IMR-90 (cell line): ENCODE data around the gene SLC2A11. TPM values are rescaled to one million over a fixed set of nuclear protein-coding genes. Genes with fewer than 3 reads are reported as not detected.

Experiments used
- ATAC-seq: fragments of 200-7000 bp; cut with Tn5 transposase; 2 replicates; pipeline ENCODE4 v1.9.1; 2020; ENCODE audit warnings: low read depth, mild to moderate bottlenecking, moderate library complexity
- BruUV-seq: library from RNA; stranded (reverse); fragments of 400-500 nt; replicated peaks from 2 replicates; lab custom pipeline; 2021; lab: Mats Ljungman, UMichigan
- CTCF ChIA-PET: fragments of 300-600 bp; formaldehyde crosslinking; extraction: SDS; loops from one replicate; lab custom pipeline; 2021; ENCODE audit warnings: antibody characterized with exemption; lab: Yijun Ruan, JAX
- POLR2A ChIA-PET: fragments of 300-600 bp; sonication (Branson Sonifier 250); formaldehyde crosslinking; loops from one replicate; lab custom pipeline; 2022; ENCODE audit warnings: antibody characterized with exemption; ENCODE audit not compliant: unreplicated experiment; lab: Charles Lee
- DNase-seq: peaks from one replicate; pipeline ENCODE4 v3.0.0; 2013
- H2AFZ ChIP-seq: replicated peaks from 2 replicates; pipeline ENCODE3; 2013; ENCODE audit warnings: low read length, mild to moderate bottlenecking; ENCODE audit not compliant: poor library complexity
- H2AK5ac ChIP-seq: 2 replicates; pipeline ENCODE4 v1.6.1; 2013; ENCODE audit warnings: low read depth, low read length, inconsistent platforms
- H2AK9ac ChIP-seq: replicated peaks from 2 replicates; pipeline ENCODE3; 2013; ENCODE audit warnings: mild to moderate bottlenecking, low read depth, low read length, moderate library complexity; ENCODE audit not compliant: poor library complexity
- H2BK120ac ChIP-seq: 2 replicates; pipeline ENCODE4 v1.6.1; 2013; ENCODE audit warnings: low read depth, low read length, inconsistent platforms
- H2BK15ac ChIP-seq: 3 replicates; pipeline ENCODE4 v1.6.1; 2013; ENCODE audit warnings: low read depth, low read length, inconsistent platforms
- H2BK20ac ChIP-seq: 2 replicates; pipeline ENCODE4 v1.6.1; 2013; ENCODE audit warnings: low read depth, mild to moderate bottlenecking, inconsistent platforms, low read length, moderate library complexity
- H2BK5ac ChIP-seq: 2 replicates; pipeline ENCODE4 v1.6.1; 2013; ENCODE audit warnings: mild to moderate bottlenecking, low read depth, low read length, inconsistent platforms; ENCODE audit not compliant: poor library complexity, severe bottlenecking
- H3K14ac ChIP-seq: replicated peaks from 2 replicates; pipeline ENCODE4 v1.6.1; 2013; ENCODE audit warnings: low read depth, low read length, inconsistent platforms
- H3K18ac ChIP-seq: 2 replicates; pipeline ENCODE4 v1.6.1; 2013; ENCODE audit warnings: low read depth, low read length, control low read depth
- H3K23ac ChIP-seq: 2 replicates; pipeline ENCODE4 v1.6.1; 2013; ENCODE audit warnings: low read depth, low read length, inconsistent platforms
- H3K27ac ChIP-seq: 2 replicates; pipeline ENCODE4 v1.5.1; 2013; ENCODE audit warnings: mild to moderate bottlenecking, control low read depth, low read length; ENCODE audit not compliant: insufficient read depth
- H3K27me3 ChIP-seq: 2 replicates; pipeline ENCODE4 v1.6.1; 2013; ENCODE audit warnings: low read length; ENCODE audit not compliant: control insufficient read depth, insufficient read depth
- H3K36me3 ChIP-seq: 2 replicates; pipeline ENCODE4 v1.6.1; 2013; ENCODE audit warnings: low read length, mixed read lengths; ENCODE audit not compliant: control insufficient read depth, insufficient read depth
- H3K4ac ChIP-seq: 2 replicates; pipeline ENCODE4 v1.6.1; 2013; ENCODE audit warnings: low read depth, low read length, inconsistent platforms
- H3K4me1 ChIP-seq: 2 replicates; pipeline ENCODE4 v1.6.1; 2013; ENCODE audit warnings: low read length, mixed read lengths; ENCODE audit not compliant: control insufficient read depth, insufficient read depth
- H3K4me2 ChIP-seq: 2 replicates; pipeline ENCODE4 v1.6.1; 2013; ENCODE audit warnings: low read depth, mild to moderate bottlenecking, control low read depth, low read length, moderate library complexity
- H3K4me3 ChIP-seq: 2 replicates; pipeline ENCODE4 v1.5.1; 2013; ENCODE audit warnings: low read depth, mild to moderate bottlenecking, control low read depth, low read length, moderate library complexity; ENCODE audit not compliant: insufficient read depth
- H3K56ac ChIP-seq: 2 replicates; pipeline ENCODE4 v1.6.1; 2013; ENCODE audit warnings: low read length, inconsistent platforms; ENCODE audit not compliant: insufficient read depth; ENCODE audit errors: extremely low read depth
- H3K79me1 ChIP-seq, 2 experiments: 2 replicates each; pipeline ENCODE4 v1.6.1; 2013; ENCODE audit warnings: low read length in 2 of 2, inconsistent platforms in 1 of 2, low read depth in 1 of 2
- H3K9ac ChIP-seq: 2 replicates; pipeline ENCODE4 v1.6.1; 2013; ENCODE audit warnings: low read depth, low read length, control low read depth
- H3K9me1 ChIP-seq: 2 replicates; pipeline ENCODE4 v1.6.1; 2013; ENCODE audit warnings: low read length, inconsistent platforms; ENCODE audit not compliant: insufficient read depth
- H3K9me3 ChIP-seq: 2 replicates; pipeline ENCODE4 v1.6.1; 2013; ENCODE audit warnings: low read length; ENCODE audit not compliant: control insufficient read depth, insufficient read depth
- H4K20me1 ChIP-seq: 2 replicates; pipeline ENCODE4 v1.6.1; 2013; ENCODE audit warnings: low read length, inconsistent platforms; ENCODE audit not compliant: insufficient read depth
- H4K5ac ChIP-seq: 2 replicates; pipeline ENCODE4 v1.6.1; 2013; ENCODE audit warnings: mild to moderate bottlenecking, low read depth, low read length, control low read depth
- H4K8ac ChIP-seq, 2 experiments: 2 replicates each; pipeline ENCODE4 v1.6.1; 2013; ENCODE audit warnings: low read depth in 2 of 2, low read length in 2 of 2, control low read depth in 1 of 2, inconsistent platforms in 1 of 2
- H4K91ac ChIP-seq: 2 replicates; pipeline ENCODE4 v1.6.1; 2013; ENCODE audit warnings: low read depth, low read length, inconsistent platforms; ENCODE audit not compliant: insufficient read depth
- BHLHE40 ChIP-seq: fragments of 150-350 bp; IDR thresholded peaks from 2 replicates; pipeline ENCODE4 v1.6.1; 2016; ENCODE audit warnings: mild to moderate bottlenecking, low read depth, low read length
- CEBPB ChIP-seq: IDR thresholded peaks from 2 replicates; pipeline ENCODE4 v1.6.1; 2012; ENCODE audit warnings: low read depth, low read length, improper control_type of control experiment
- CHD1 ChIP-seq: IDR thresholded peaks from 2 replicates; pipeline ENCODE4 v1.6.1; 2012; ENCODE audit warnings: low read depth, low read length, improper control_type of control experiment
- CTCF ChIP-seq: conservative IDR thresholded peaks from 2 replicates; pipeline ENCODE4 v1.5.1; 2012; ENCODE audit warnings: mild to moderate bottlenecking, low read depth, low read length, improper control_type of control experiment
- ELK1 ChIP-seq: fragments of 150-350 bp; IDR thresholded peaks from 2 replicates; pipeline ENCODE4 v1.6.1; 2016; ENCODE audit warnings: low read depth, mild to moderate bottlenecking, low read length, moderate library complexity, borderline replicate concordance
- FOS ChIP-seq: fragments of 150-350 bp; IDR thresholded peaks from 2 replicates; pipeline ENCODE4 v1.6.1; 2016; ENCODE audit warnings: low read depth, low read length
- MAFK ChIP-seq: IDR thresholded peaks from 2 replicates; pipeline ENCODE4 v1.6.1; 2012; ENCODE audit warnings: low read depth, low read length, improper control_type of control experiment
- MAZ ChIP-seq: IDR thresholded peaks from 2 replicates; pipeline ENCODE4 v1.6.1; 2012; ENCODE audit warnings: low read depth, mild to moderate bottlenecking, low read length, improper control_type of control experiment, moderate library complexity, borderline replicate concordance
- MXI1 ChIP-seq: IDR thresholded peaks from 2 replicates; pipeline ENCODE4 v1.6.1; 2012; ENCODE audit warnings: low read depth, mild to moderate bottlenecking, low read length, moderate library complexity, borderline replicate concordance
- NFE2L2 ChIP-seq: fragments of 150-350 bp; IDR thresholded peaks from 2 replicates; pipeline ENCODE4 v1.6.1; 2016; ENCODE audit warnings: low read depth, mild to moderate bottlenecking, low read length
- POLR2A ChIP-seq: IDR thresholded peaks from 2 replicates; pipeline ENCODE4 v1.6.1; 2012; ENCODE audit warnings: mild to moderate bottlenecking, low read depth, low read length
- RAD21 ChIP-seq: IDR thresholded peaks from 2 replicates; pipeline ENCODE4 v1.6.1; 2012; ENCODE audit warnings: low read length, improper control_type of control experiment
- RCOR1 ChIP-seq: IDR thresholded peaks from 2 replicates; pipeline ENCODE4 v1.6.1; 2012; ENCODE audit warnings: mild to moderate bottlenecking, low read length, improper control_type of control experiment; ENCODE audit not compliant: insufficient replicate concordance
- RFX5 ChIP-seq: IDR thresholded peaks from 2 replicates; pipeline ENCODE4 v1.8.0; 2012; ENCODE audit warnings: low read depth, mild to moderate bottlenecking, low read length, moderate library complexity
- SMC3 ChIP-seq: fragments of 150-350 bp; IDR thresholded peaks from 2 replicates; pipeline ENCODE4 v1.6.1; 2016; ENCODE audit warnings: low read depth, mild to moderate bottlenecking, antibody characterized with exemption, low read length, moderate library complexity
- USF2 ChIP-seq: fragments of 150-350 bp; IDR thresholded peaks from 2 replicates; pipeline ENCODE4 v1.6.1; 2017; ENCODE audit warnings: mild to moderate bottlenecking, antibody characterized with exemption, low read length, low read depth
- WGBS, 2 experiments: methylation state at CpG; one replicate each; pipeline versions ENCODE4 v1.1.5 to v1.1.7; 2013; ENCODE audit warnings: missing lambda C conversion rate in 2 of 2; ENCODE audit not compliant: insufficient read length in 1 of 2; ENCODE audit errors: extremely low coverage in 2 of 2; 5-methylcytosine and 5-hydroxymethylcytosine counted together
- dilution Hi-C: fragments of 300-500 bp; cut with HindIII; formaldehyde crosslinking; loops from one replicate; pipeline ENCODE4 v1.14.3; 2018; ENCODE audit warnings: low sequenced_read_pairs; ENCODE audit not compliant: unreplicated experiment
- in situ Hi-C: fragments of 300-500 bp; cut with MboI; formaldehyde crosslinking; loops from 3 replicates; pipeline ENCODE4 v1.14.3; 2019; ENCODE audit warnings: low sequenced_read_pairs, inconsistent platforms, mixed read lengths
- intact Hi-C: fragments of 100-400 bp; cut with micrococcal nuclease; formaldehyde crosslinking; loops from 2 replicates; pipeline ENCODE4 v1.10.0; 2022
- polyA plus RNA-seq, 3 experiments: library from polyadenylated mRNA; depleted of rRNA; stranded (reverse); fragments of >200 nt; gene quantifications; 2 replicates each; pipeline ENCODE4 v1.2.3, GENCODE V29; 2012; ENCODE audit warnings: low replicate concordance in 1 of 3
- total RNA-seq: library from RNA; depleted of rRNA; stranded (reverse); fragments of >200 nt; gene quantifications from 2 replicates; pipeline ENCODE4 v1.2.3, GENCODE V29; 2012

The SLC2A11 gene
- total and polyA plus RNA-seq, 2 of the 4 experiments (the other 2 are of a cell fraction), result 3.2 to 8.7 TPM

GRCh38 chr22:23831261-23831660 is 26.4 kb upstream of the SLC2A11 start:
- no peak overlapping the region for H3K4me2 ChIP-seq
- no CpG with 5 or more reads among the region's 8 CpGs for WGBS, 2 experiments
- no peak overlapping the region for H3K14ac ChIP-seq
- no peak overlapping the region for H3K27ac ChIP-seq
- H3K4ac ChIP-seq, result no peak overlapping the region
- peak overlapping the region; percentile 46 for H2AK9ac ChIP-seq
- H3K27me3 ChIP-seq, result no peaks in the 10 kb centered on the region
- peaks cover 43% of the 10 kb centered on the region for H4K20me1 ChIP-seq
- H3K4me1 ChIP-seq, result peaks cover 12% of the 10 kb centered on the region
- DNase-seq (no peak), ATAC-seq (no peak)
- no peak overlapping the region for H3K4me3 ChIP-seq
- H3K56ac ChIP-seq, result no peak overlapping the region
- no peak overlapping the region for H2BK20ac ChIP-seq
- ChIA-PET POLR2A (no interaction called here), CTCF (no interaction called here)
- no peak overlapping the region for H2AFZ ChIP-seq
- peaks cover 19% of the 10 kb centered on the region for H3K9me1 ChIP-seq
- H2AK5ac ChIP-seq, result no peak overlapping the region
- no peak overlapping the region for H2BK5ac ChIP-seq
- dilution Hi-C loops (no loop called here), intact Hi-C loops (no loop called here), in situ Hi-C loops (no loop called here)
- BruUV-seq, result no TSS peak
- H4K91ac ChIP-seq, result no peak overlapping the region
- H4K5ac ChIP-seq, result no peak overlapping the region
- no peak overlapping the region for H3K23ac ChIP-seq
- peaks cover 3% of the 10 kb centered on the region; the same call in 1 of the 2 replicates for H3K9me3 ChIP-seq
- H2BK120ac ChIP-seq, result no peak overlapping the region
- no peak overlapping the region for H3K9ac ChIP-seq
- H4K8ac ChIP-seq, result no peak overlapping the region
- no peak for TF ChIP-seq MXI1
- no peak for TF ChIP-seq FOS
- TF ChIP-seq USF2, result no peak
- no peak for TF ChIP-seq SMC3
- TF ChIP-seq POLR2A, result no peak
- TF ChIP-seq RAD21, result no peak
- no peak for TF ChIP-seq CEBPB
- TF ChIP-seq NFE2L2, result no peak
- TF ChIP-seq CTCF, result no peak
- no peak for TF ChIP-seq RCOR1
- TF ChIP-seq RFX5, result no peak
- no peak for TF ChIP-seq MAZ
- no peak for TF ChIP-seq MAFK
- TF ChIP-seq ELK1, result no peak
- TF ChIP-seq CHD1, result no peak
- no peak for TF ChIP-seq BHLHE40
- H2BK15ac ChIP-seq, result no peak overlapping the region
- peaks cover 10 to 59% of the 10 kb centered on the region in 2 experiments for H3K79me1 ChIP-seq
- H3K36me3 ChIP-seq, result peaks cover 73% of the 10 kb centered on the region
- no peak overlapping the region for H3K18ac ChIP-seq
